AG10803 (cell line): ENCODE data around the gene GPR152.

Experiments
- DNase-seq: peaks from one replicate; pipeline ENCODE4 v3.0.0; 2010; ENCODE audit warnings: low read depth
- H3K4me3 ChIP-seq: 2 replicates; pipeline ENCODE4 v1.5.1; 2011; ENCODE audit warnings: mild to moderate bottlenecking, low read length, control low read depth
- TF ChIP-seq, protein P1 (sequence below): conservative IDR thresholded peaks from 2 replicates; pipeline ENCODE4 v1.5.1; 2011; ENCODE audit warnings: mild to moderate bottlenecking, low read length, control low read depth, inconsistent platforms

GPR152 gene

DNA sequence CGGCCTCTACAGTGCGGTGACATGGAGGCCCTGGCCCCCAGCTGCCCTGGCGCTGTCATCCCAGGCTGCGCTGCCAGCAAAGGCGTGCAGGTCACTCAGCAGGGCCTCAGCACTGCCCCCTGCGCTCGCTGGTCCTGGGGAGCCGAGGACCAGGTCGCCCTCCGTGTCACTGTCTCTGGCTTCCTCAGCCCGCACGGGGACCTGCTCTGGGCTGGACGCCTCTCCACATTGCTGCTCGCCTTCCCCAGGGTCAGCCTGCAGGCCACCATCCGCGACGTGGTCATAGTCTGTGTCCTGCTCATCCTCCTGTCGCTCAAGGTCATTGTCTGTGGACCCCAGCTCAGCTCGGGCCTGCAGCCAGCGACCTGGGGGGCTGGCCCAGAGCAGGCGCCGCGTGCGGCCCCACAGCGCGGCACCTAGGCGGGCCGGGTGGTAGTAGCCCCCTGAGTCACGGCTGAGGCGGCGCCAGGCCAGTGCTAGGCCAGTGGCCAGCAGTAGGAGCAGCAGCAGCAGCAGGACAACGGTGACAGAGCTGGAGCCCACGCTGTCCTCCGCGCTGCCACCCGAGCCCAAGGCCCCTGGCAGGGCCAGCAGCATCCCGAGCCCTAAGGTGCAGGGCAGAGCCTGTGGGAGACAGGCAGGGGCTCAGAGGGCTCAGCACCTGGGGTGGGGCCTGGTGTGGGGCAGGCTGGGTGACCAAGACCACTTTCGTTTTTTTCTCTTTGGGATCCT is 16.6 kb downstream of the GPR152 start:
- no peak for DNase-seq
- TF ChIP-seq, protein P1, sequence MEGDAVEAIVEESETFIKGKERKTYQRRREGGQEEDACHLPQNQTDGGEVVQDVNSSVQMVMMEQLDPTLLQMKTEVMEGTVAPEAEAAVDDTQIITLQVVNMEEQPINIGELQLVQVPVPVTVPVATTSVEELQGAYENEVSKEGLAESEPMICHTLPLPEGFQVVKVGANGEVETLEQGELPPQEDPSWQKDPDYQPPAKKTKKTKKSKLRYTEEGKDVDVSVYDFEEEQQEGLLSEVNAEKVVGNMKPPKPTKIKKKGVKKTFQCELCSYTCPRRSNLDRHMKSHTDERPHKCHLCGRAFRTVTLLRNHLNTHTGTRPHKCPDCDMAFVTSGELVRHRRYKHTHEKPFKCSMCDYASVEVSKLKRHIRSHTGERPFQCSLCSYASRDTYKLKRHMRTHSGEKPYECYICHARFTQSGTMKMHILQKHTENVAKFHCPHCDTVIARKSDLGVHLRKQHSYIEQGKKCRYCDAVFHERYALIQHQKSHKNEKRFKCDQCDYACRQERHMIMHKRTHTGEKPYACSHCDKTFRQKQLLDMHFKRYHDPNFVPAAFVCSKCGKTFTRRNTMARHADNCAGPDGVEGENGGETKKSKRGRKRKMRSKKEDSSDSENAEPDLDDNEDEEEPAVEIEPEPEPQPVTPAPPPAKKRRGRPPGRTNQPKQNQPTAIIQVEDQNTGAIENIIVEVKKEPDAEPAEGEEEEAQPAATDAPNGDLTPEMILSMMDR: no peak
- H3K4me3 ChIP-seq: no peak overlapping the region

DNA sequence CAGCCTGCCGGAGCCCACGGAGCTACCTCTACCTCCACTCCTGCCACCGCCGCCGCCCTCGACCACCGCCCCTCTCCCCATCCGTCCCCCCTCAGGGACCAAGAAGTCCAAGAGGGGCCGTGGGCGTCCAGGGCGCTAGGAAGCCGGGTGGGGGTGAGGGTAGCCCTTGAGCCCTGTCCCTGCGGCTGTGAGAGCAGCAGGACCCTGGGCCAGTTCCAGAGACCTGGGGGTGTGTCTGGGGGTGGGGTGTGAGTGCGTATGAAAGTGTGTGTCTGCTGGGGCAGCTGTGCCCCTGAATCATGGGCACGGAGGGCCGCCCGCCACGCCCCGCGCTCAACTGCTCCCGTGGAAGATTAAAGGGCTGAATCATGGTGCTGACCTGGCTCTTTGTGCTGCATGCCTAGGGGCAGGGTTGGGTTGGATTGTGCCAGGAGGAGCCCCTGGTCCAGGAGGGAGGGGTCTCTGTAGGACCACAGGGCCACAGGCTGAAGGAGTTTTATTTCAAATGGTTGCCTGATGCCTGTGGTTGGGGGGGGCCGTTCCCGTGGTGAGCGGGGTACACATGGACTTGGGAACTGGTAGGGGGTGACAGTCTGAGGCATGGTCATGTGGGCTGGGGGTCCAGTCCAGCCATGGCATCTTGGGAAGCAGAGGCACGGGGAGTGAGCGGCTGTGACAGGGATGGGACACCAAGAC is 17.4 kb downstream of the GPR152 start:
- H3K4me3 ChIP-seq: no peak overlapping the region
- TF ChIP-seq, protein P1: no peak
- DNase-seq: no peak

DNA sequence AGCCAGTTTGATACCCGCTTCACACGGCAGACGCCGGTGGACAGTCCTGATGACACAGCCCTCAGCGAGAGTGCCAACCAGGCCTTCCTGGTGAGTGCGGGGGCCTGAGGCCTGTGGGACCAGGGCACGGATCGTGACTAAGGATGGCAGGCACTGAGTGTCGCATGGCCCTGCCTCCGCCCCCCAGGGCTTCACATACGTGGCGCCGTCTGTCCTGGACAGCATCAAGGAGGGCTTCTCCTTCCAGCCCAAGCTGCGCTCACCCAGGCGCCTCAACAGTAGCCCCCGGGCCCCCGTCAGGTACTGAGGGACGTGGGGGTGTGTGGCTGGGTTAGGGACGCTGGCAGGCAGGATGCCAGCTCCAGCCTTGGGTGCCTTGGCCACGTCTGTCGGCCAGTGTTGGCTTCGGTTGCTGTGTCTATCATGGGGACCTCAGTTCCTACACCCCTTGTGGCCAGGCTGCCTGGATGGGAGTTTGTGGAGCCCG is 18.1 kb downstream of the GPR152 start:
- no peak overlapping the region for H3K4me3 ChIP-seq
- no peak for DNase-seq
- TF ChIP-seq, protein P1: no peak

DNA sequence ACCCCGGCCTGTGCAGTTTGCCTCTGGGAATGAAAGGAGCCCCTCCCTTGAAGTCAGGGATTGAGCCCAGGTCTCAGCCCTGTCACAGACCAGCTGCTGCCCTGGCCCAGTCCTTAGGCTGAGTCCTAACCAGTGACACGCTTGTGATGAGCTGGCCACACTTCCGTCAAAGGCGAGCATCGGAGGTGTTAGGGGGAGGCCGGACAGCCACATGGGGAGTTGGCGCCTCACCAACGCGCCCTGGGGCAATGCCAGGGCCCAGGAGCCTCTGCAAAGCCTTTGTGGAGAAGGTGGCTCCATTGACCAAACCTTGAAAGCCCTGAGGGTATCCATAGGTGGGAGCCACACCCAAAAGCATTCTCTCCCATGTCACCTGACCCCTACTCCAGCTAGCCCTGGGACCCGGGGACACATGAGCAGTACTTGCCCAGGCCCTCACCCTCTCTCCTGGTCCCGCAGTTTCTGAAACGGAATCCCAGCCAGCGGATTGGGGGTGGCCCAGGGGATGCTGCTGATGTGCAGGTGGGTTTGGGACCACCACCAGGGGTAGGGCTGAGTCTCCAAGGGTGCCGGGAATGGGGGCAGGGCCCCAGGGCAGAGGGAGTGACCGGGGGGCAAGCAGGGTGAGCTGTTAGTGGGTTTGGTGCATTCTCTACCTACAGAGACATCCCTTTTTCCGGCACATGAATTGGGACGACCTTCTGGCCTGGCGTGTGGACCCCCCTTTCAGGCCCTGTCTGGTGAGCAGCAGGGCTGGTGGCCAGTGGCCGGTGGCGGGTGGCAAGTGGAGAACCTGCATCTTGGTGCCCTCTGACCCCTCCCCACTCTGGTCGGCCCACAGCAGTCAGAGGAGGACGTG is 18.8 kb downstream of the GPR152 start:
- no peak overlapping the region for H3K4me3 ChIP-seq
- TF ChIP-seq, protein P1: no peak
- DNase-seq: no peak

DNA sequence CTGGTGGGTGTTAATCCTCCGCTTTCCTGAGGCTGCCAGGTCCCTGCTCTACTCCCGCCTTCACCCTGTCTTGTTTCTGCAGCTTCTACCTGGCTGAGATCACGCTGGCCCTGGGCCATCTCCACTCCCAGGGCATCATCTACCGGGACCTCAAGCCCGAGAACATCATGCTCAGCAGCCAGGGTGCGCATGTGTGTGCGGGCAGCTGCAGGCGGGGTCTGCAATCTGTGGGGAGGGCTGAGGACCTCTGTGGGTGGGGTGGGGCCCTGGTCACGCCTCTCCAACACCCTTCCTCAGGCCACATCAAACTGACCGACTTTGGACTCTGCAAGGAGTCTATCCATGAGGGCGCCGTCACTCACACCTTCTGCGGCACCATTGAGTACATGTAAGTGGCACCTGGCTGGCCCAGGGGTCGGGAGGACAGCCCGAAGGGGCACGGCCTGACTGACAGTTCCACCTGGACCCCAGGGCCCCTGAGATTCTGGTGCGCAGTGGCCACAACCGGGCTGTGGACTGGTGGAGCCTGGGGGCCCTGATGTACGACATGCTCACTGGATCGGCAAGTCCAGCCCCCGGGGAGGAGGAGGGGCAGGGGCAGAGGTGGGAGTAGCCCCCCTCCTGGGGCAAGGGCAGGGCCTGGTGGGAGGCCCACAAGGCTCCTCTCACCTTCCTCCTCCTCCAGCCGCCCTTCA is 19.7 kb downstream of the GPR152 start:
- no peak overlapping the region for H3K4me3 ChIP-seq
- DNase-seq: no peak
- TF ChIP-seq, protein P1: no peak

DNA sequence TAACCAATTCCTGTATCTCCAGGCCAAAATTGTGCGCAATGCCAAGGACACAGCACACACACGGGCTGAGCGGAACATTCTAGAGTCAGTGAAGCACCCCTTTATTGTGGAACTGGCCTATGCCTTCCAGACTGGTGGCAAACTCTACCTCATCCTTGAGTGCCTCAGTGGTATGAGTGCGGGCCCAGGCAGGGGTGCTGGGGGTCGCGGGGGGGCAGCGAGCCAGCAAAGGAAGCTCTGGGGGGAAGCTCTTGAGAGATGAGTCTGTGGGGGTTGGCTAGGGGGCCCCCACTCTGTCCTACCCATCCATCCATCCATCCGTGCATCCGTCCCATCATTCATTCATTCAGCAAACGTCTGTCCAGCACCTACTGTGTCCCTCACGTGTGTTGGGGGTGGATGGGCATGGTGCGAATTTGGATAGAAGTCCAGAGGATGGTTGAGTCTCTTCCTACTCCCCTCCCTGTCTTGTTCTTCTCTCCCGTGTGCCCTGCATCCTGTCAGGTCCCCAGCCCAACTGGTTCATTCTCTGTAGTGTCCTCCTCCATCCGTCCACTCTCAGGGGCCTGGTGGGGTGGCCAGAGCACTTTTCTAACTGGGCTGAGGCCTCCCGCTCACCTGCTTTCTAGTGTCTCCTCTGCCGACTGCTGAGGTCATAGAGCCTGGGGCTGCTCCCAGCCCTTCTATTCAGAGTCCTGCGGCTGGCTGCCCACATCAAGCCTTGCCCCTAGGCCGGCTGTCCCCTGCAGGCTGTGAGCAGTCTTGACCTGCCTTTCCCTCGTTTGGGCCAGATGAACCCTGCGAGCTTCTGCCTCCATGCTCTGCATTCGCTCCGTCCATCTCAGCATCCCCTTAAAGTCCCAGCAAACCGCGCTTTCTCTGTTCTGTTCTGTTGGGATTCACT is 20.9 kb downstream of the GPR152 start:
- DNase-seq: no peak
- TF ChIP-seq, protein P1: no peak
- H3K4me3 ChIP-seq: no peak overlapping the region
